Gastroesophageal sphincter (tissue), 3 donors: ENCODE data around the gene UROD.

Experiments used
- EP300 ChIP-seq: sonication (generic); formaldehyde crosslinking; IDR thresholded peaks from one replicate; pipeline ENCODE4 v1.6.1; 2017; ENCODE audit warnings: antibody characterized with exemption, mild to moderate bottlenecking
- POLR2A ChIP-seq, 2 donors: fragments of 450-650 bp; IDR thresholded peaks; one replicate each; pipeline ENCODE4 v1.6.1; 2017; ENCODE audit warnings: antibody characterized with exemption in 2 of 2, mild to moderate bottlenecking in 2 of 2, moderate library complexity in 1 of 2
- POLR2AphosphoS5 ChIP-seq: sonication (generic); formaldehyde crosslinking; IDR thresholded peaks from one replicate; pipeline ENCODE4 v1.6.1; 2017; ENCODE audit warnings: antibody characterized with exemption
- TF ChIP-seq, protein P1 (sequence below), 4 experiments: fragments of 200-600 bp in 2 of 4; fragments of 450-650 bp in 2 of 4; sonication (generic) in 1 of 4; IDR thresholded peaks; one replicate each; pipeline ENCODE4 v1.5.1; 2017 to 2019; ENCODE audit warnings: antibody characterized with exemption in 4 of 4, mild to moderate bottlenecking in 2 of 4, moderate library complexity in 2 of 4

GRCh38 chr1:45008516-45008915 lies 3.5 kb upstream of the UROD start:
- TF ChIP-seq, protein P1, sequence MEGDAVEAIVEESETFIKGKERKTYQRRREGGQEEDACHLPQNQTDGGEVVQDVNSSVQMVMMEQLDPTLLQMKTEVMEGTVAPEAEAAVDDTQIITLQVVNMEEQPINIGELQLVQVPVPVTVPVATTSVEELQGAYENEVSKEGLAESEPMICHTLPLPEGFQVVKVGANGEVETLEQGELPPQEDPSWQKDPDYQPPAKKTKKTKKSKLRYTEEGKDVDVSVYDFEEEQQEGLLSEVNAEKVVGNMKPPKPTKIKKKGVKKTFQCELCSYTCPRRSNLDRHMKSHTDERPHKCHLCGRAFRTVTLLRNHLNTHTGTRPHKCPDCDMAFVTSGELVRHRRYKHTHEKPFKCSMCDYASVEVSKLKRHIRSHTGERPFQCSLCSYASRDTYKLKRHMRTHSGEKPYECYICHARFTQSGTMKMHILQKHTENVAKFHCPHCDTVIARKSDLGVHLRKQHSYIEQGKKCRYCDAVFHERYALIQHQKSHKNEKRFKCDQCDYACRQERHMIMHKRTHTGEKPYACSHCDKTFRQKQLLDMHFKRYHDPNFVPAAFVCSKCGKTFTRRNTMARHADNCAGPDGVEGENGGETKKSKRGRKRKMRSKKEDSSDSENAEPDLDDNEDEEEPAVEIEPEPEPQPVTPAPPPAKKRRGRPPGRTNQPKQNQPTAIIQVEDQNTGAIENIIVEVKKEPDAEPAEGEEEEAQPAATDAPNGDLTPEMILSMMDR (IDR thresholded peaks at IDR 0.05) = no peak
- TF ChIP-seq POLR2A (IDR thresholded peaks at IDR 0.05) = no peak
- TF ChIP-seq POLR2AphosphoS5 = no peak
- TF ChIP-seq EP300 = no peak
